HAP-1 (cell line): ENCODE data around the gene NELL1.

Experiments
- DNase-seq, 2 experiments: peaks; one replicate each; pipeline ENCODE4 v3.0.0-alpha.2; 2016 to 2020; ENCODE audit warnings: low spot score in 2 of 2
- H3K27me3 ChIP-seq: fragments of 250-450 bp; sonication (Bioruptor Pico); 2 replicates; pipeline ENCODE4 v1.5.1; 2020; ENCODE audit warnings: low read depth, mild to moderate bottlenecking, moderate library complexity
- H3K36me3 ChIP-seq: fragments of 250-450 bp; sonication (Bioruptor Pico); replicated peaks from 2 replicates; pipeline ENCODE4 v1.5.1; 2020; ENCODE audit warnings: mild to moderate bottlenecking
- H3K4me1 ChIP-seq: fragments of 250-450 bp; sonication (Bioruptor Pico); 2 replicates; pipeline ENCODE4 v1.5.1; 2020; ENCODE audit warnings: mild to moderate bottlenecking
- H3K4me3 ChIP-seq: fragments of 250-450 bp; sonication (Bioruptor Pico); 2 replicates; pipeline ENCODE4 v1.5.1; 2020; ENCODE audit warnings: mild to moderate bottlenecking, moderate library complexity
- H3K9me3 ChIP-seq: fragments of 250-450 bp; sonication (Bioruptor Pico); 2 replicates; pipeline ENCODE4 v1.5.1; 2020; ENCODE audit warnings: mild to moderate bottlenecking, moderate library complexity
- in situ Hi-C: fragments of 300-500 bp; cut with MboI; formaldehyde crosslinking; loops from 3 replicates; pipeline ENCODE4 v1.14.3; 2020; ENCODE audit warnings: low sequenced_read_pairs, inconsistent platforms, mixed read lengths

NELL1 gene

DNA sequence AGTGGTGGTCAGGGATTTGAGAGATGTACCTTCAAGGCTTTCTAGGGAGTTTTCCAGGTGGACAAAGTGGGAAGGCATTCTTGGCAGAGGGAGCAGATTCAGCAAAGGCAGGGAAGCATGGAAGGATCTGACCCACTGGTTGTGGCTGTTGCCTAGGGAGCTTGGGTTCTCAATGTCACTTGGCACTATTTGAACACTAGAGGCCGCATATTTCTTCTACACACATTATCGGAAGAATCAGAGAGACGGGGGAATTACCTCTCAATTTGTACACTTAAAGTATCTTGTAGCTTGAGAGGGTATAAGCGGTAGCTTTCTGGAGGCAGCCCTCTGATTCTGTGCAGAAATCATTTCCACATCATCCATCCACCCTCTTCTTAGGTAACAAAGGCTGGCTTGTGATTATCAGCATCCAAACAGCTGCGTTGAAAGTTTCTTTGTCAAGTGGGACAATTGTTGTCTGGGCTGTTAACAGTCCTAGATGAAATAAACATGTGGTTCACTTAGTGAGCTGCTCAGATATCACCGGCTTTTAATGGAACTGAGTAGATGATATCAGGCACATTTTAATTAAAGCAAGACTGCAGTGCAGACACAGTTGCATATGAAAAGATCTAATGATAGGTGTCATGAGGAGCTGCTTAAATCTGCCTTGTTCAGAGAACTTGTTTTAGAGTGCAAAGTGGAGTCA is 2.6 kb downstream of the NELL1 start:
- H3K9me3 ChIP-seq = no peaks in the 10 kb centered on the region
- in situ Hi-C loops = loop anchor here (25.0 kb wide), 1 partner anchor 840 kb away; no protein-coding TSS in a partner anchor
- peak; percentile 61 to 77 for DNase-seq

DNA sequence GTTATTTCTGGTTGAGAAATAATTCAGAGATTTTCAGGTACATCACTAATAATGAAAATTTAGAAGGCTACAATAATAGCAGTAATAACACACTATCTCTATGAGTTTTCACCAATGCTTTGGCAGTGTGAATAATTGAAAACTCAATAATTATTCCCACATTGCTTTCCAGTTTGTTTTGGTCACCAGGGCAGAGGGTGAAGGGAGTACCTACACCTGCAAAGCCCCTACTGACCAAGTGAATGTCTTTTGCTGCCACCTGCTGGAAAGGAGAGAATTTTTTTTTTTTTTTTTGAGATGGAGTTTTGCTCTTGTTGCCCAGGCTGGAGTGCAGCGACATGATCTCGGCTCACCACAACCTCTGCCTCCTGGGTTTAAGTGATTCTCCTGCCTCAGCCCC is 3.2 kb downstream of the NELL1 start:
- Histone ChIP-seq H3K4me1 (peaks cover 21% of the 10 kb centered on the region), H3K9me3 (no peaks in the 10 kb centered on the region), H3K4me3 (no peak overlapping the region), H3K27me3 (peaks cover 25% of the 10 kb centered on the region; the same call in 1 of the 2 replicates), H3K36me3 (no peaks in the 10 kb centered on the region)
- in situ Hi-C loops = loop anchor here (25.0 kb wide), 1 partner anchor 840 kb away; no protein-coding TSS in a partner anchor
- peak; percentile 37 to 40 for DNase-seq

More for the DNA sequence above, 2.6 kb downstream of the NELL1 start:
- peaks cover 21% of the 10 kb centered on the region for H3K4me1 ChIP-seq
- no peaks in the 10 kb centered on the region for H3K36me3 ChIP-seq
- H3K27me3 ChIP-seq = peaks cover 25% of the 10 kb centered on the region; the same call in 1 of the 2 replicates
- no peak overlapping the region; the same call in 1 of the 2 replicates for H3K4me3 ChIP-seq

DNA sequence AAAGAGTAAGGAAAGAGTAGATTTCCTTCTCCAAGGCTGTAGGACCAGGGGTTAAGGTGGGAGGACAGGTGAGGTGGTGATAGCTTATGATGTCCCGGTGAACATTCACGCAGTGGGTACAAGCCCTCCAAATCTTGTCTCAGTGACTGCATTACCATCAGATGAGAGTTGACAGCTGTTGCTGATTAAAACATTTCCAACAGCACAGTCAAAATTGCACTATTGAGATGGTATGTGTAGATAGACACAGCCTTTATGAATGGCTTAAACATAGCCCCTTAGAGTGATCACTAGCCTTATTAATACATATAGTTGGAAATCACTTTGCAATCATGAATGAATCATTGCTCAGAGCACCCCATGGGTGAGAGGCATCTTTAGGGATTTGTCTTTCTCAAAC is 7.3 kb downstream of the NELL1 start:
- in situ Hi-C loops = no loop called here
- H3K4me3 ChIP-seq = no peak overlapping the region
- no peaks in the 10 kb centered on the region for H3K36me3 ChIP-seq
- no peak for DNase-seq
- no peaks in the 10 kb centered on the region for H3K27me3 ChIP-seq
- H3K9me3 ChIP-seq = no peaks in the 10 kb centered on the region
- H3K4me1 ChIP-seq = peaks cover 22% of the 10 kb centered on the region

DNA sequence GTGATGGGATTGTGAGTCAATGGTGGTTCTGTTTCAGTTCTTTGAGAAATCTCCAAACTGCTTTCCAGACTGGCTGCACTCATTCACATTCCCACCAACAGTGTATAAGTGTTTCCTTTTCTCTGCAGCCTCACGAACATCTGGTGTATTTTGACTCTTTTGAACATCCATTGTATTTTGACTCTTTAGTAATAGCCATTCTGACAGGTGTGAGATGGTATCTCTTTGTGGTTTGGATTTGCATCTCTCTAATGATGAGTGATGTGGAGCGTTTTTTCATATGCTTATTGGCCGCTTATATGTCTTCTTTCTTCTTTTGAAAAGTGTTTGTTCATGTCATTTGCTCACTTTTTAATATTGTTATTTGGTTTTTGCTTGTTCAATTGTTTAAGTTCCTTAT is 19.4 kb downstream of the NELL1 start:
- peak; percentile 50 to 88 for DNase-seq
- Histone ChIP-seq H3K9me3 (no peaks in the 10 kb centered on the region), H3K4me1 (peaks cover 5% of the 10 kb centered on the region), H3K4me3 (no peak overlapping the region), H3K27me3 (no peaks in the 10 kb centered on the region), H3K36me3 (no peaks in the 10 kb centered on the region)
- in situ Hi-C loops = no loop called here

DNA sequence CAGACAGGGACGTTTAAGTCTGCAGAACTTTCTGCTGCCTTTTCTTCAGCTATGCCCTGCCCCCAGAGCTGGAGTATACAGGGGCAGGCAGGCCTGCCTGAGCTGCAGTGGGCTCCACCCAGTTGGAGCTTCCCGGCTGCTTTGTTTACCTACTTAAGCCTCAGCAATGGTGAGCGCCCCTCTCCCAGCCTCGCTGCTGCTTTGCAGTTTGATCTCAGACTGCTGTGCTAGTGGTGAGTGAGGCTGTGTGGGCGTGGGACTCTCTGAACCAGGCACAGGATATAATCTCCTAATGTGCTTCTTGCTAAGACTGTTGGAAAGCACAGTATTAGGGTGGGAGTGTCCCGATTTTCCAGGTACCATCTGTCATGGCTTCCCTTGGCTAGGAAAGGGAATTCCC is 38.5 kb downstream of the NELL1 start:
- peak; percentile 0 to 22 for DNase-seq
- Histone ChIP-seq H3K4me1 (no peaks in the 10 kb centered on the region), H3K9me3 (peaks cover 3% of the 10 kb centered on the region), H3K27me3 (no peaks in the 10 kb centered on the region), H3K4me3 (no peak overlapping the region), H3K36me3 (no peaks in the 10 kb centered on the region)
- in situ Hi-C loops = no loop called here

DNA sequence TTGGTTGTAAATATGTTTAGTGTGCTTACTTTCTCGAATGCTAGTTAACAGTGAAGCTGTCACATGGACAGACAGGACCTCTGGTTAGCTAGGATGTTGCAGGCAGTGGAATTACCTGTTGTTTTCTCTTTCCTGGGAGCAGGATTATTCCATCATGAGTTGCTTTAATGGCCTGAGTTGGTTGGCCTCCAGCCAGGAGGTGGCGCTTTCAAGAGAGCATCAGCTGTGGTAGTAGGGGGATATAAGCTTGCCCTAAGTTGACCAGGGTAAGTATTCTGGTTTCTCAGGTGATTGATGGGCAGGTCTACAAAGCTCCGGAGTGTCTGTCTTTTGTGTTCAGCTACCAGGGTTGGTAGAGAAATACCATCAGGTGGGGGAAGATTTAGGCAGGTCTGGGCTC is 43.5 kb downstream of the NELL1 start:
- Histone ChIP-seq H3K27me3 (no peaks in the 10 kb centered on the region), H3K4me3 (no peak overlapping the region), H3K9me3 (peaks cover 3% of the 10 kb centered on the region), H3K4me1 (no peaks in the 10 kb centered on the region), H3K36me3 (no peaks in the 10 kb centered on the region)
- peak in 1 of 2 experiments; percentile 15 for DNase-seq
- in situ Hi-C loops = no loop called here

DNA sequence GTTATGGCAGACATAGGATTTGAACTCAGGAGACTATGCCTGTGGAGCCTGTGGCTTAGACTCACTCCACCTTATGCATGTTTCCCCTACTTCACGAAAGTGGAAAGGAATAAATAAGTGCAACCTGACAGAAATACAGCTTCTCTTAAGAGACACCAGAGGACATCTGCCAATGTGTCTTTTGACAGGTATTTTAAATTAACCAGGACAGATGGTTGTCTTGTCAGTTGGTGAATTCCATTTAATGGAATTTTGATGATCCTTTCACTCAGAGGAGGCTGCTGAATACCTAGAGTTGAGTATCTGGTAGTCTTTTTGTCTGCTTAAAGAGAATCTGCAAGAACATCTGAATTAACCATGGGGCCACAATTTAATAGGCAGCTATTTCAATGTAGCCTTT is 46.1 kb downstream of the NELL1 start:
- in situ Hi-C loops = no loop called here
- H3K4me3 ChIP-seq = no peak overlapping the region
- no peaks in the 10 kb centered on the region for H3K27me3 ChIP-seq
- peaks cover 3% of the 10 kb centered on the region for H3K9me3 ChIP-seq
- no peaks in the 10 kb centered on the region for H3K36me3 ChIP-seq
- peak in 1 of 2 experiments; percentile 8 for DNase-seq
- peaks cover 9% of the 10 kb centered on the region for H3K4me1 ChIP-seq

DNA sequence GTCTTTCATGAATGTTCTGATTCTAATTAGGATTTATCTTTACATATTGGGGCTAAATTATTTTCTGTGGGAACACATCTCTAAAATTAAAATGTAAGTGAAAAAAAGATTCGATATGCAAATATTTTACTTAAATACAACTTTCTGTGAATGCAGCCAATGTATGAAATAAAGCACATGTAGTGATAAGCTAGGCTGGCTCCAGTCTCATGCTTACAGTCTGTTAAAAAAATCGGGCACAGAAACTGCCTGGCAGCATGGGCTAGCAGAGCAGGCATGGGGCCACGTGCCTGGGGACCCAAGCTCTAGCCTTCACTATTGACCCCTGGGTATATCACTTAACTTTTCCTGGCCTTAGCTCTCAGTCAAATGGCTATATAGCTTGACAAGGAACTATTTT is 46.5 kb downstream of the NELL1 start:
- Histone ChIP-seq H3K4me1 (peaks cover 10% of the 10 kb centered on the region), H3K36me3 (no peaks in the 10 kb centered on the region), H3K4me3 (no peak overlapping the region), H3K9me3 (peaks cover 3% of the 10 kb centered on the region), H3K27me3 (no peaks in the 10 kb centered on the region)
- in situ Hi-C loops = no loop called here
- no peak for DNase-seq

DNA sequence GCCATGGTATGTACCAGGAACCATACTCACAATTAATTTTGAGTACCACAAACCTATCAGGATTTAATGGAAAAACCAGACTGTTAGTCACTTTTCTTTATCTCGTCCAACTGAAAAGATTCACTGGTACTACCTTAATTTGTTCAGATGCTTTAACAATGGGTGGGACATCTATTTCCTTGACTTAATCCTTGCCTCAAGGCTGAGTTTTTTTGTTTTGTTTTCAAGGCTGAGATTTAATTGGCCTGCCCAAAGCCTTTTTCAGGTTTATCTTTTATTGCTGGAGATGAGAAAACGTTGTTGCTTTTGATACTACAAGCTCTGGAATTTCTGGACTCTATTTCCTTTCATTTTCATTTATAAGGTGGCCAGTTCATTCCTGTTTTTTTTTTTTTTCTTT is 50.4 kb downstream of the NELL1 start:
- no peak overlapping the region for H3K4me3 ChIP-seq
- H3K27me3 ChIP-seq = no peaks in the 10 kb centered on the region
- H3K9me3 ChIP-seq = no peaks in the 10 kb centered on the region
- in situ Hi-C loops = no loop called here
- H3K36me3 ChIP-seq = no peaks in the 10 kb centered on the region
- H3K4me1 ChIP-seq = peaks cover 15% of the 10 kb centered on the region
- peak; percentile 36 to 90 for DNase-seq

DNA sequence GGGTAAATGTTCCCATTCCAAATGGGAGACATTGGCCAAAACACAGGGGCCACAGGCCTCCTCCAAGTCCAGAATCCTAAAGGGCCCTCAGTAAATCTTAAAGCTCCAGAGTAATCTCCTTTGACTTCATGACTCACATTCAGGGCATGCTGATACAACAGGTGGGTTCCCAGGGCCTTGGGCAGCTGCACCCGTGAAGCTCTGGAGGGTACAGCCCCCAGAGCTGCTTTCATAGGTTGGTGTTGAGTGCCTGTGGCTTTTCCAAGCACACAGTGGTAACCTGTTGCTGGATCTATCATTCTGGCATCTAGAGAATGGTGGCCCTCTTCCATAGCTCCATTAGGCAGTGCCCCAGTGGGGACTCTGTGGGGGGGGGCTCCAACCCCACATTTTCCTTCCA is 54.0 kb downstream of the NELL1 start:
- H3K9me3 ChIP-seq = no peaks in the 10 kb centered on the region
- DNase-seq = no peak
- H3K4me1 ChIP-seq = peaks cover 15% of the 10 kb centered on the region

DNA sequence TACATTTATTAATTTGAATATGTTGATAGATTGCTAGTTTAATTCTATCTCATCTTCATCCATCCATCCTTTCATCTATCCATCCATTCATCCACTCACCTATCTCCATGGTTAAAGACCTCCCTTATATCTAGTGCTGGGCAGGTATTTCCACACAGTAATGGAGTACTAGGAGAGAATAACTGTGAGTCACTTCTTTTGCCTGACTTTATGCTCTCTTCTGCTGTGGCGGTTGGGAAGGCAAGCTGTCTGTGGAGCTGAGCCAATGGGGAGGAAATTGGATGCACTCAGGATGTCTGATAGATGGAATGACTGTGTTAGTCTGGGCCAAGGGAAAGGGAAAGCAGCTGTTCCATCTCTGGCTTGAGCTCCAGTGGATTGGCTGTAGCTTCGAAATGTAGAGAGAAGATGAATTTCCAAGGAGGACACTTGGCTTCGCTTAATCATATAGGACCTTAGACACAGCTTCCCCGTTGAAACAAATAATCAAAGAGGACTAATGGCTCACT is 60.3 kb downstream of the NELL1 start:
- no peaks in the 10 kb centered on the region for H3K27me3 ChIP-seq
- H3K9me3 ChIP-seq = no peaks in the 10 kb centered on the region
- no peaks in the 10 kb centered on the region for H3K36me3 ChIP-seq
- in situ Hi-C loops = no loop called here
- no peaks in the 10 kb centered on the region for H3K4me1 ChIP-seq
- no peak overlapping the region for H3K4me3 ChIP-seq
- no peak for DNase-seq

More for the DNA sequence above, 54.0 kb downstream of the NELL1 start:
- no peaks in the 10 kb centered on the region for H3K27me3 ChIP-seq
- H3K36me3 ChIP-seq = no peaks in the 10 kb centered on the region
- H3K4me3 ChIP-seq = no peak overlapping the region
- in situ Hi-C loops = no loop called here

DNA sequence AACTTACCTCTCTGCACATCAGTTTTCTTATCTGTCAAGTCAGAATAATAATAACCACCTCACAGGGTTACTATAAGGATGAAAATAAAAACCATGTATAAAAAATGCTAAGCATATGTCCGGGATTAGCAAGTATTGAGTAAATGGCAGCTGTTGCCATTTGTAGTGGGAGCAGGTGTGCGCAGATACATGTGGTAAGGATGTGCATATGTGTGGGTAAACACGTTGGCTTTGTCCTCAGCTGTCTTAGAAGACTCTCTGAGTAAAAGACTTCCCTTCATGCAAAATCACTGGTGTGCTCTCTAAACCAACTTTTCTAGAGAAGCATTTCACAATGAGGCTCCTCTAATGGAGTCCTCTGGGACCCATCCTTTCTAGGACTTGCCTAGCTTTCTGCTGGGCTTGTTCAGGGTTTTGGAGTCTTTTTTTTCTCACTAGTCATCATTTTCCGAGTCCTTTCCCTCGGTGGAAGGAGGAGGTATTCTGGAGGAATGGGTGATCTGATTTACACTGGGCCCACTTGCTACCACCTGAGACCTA is 62.4 kb downstream of the NELL1 start:
- no peaks in the 10 kb centered on the region for H3K4me1 ChIP-seq
- no peaks in the 10 kb centered on the region for H3K9me3 ChIP-seq
- H3K27me3 ChIP-seq = no peaks in the 10 kb centered on the region
- H3K36me3 ChIP-seq = no peaks in the 10 kb centered on the region
- in situ Hi-C loops = no loop called here
- H3K4me3 ChIP-seq = no peak overlapping the region
- DNase-seq = no peak

DNA sequence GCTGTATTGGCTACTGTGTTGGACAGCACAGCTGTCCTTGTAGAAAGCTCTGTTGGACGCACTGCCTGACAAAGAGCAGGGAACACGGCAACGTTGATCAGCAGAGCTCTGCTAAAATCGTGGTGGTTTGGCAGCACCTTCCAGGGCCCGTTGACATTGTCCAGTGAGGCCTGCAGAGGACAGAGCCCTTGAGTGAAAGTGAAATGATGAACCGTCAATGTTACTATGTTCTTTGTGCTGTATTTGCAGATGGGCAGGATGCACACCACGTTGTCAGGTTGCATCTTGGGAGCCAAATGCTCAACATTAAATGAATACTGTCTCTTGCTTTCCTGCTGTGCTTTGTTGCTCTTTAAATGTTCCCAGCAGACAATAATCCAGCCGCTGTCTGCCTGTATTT is 69.7 kb downstream of the NELL1 start:
- Histone ChIP-seq H3K27me3 (no peaks in the 10 kb centered on the region), H3K4me1 (no peaks in the 10 kb centered on the region; the same call in 1 of the 2 replicates), H3K9me3 (no peaks in the 10 kb centered on the region; the same call in 1 of the 2 replicates), H3K36me3 (no peaks in the 10 kb centered on the region), H3K4me3 (no peak overlapping the region)
- DNase-seq = no peak
- in situ Hi-C loops = no loop called here

DNA sequence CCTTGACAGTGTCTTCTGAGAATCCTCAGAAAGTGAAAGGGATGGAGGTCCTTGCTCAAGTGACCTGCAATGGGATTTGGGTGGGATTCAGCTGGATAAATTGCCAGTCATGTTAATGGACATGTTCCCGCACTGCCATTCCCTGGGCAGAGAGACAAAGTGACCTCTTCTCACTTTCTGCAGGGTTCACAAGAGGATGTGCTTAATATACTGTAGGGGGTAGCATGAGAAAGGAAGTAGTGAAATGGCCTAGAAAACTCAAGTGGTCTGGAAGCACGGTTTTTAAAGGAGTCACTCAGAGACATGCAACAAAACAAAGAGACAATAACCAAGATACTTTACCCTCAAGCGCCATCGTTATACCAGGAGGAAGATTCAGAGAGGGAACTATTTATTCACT is 70.2 kb downstream of the NELL1 start:
- Histone ChIP-seq H3K4me1 (no peaks in the 10 kb centered on the region; the same call in 1 of the 2 replicates), H3K36me3 (no peaks in the 10 kb centered on the region), H3K27me3 (no peaks in the 10 kb centered on the region), H3K9me3 (no peaks in the 10 kb centered on the region; the same call in 1 of the 2 replicates), H3K4me3 (no peak overlapping the region)
- in situ Hi-C loops = no loop called here
- no peak for DNase-seq
